A673 (cell line): Measurements from ENCODE around the gene PCDHGA4.

Experiments
- CTCF ChIP-seq: fragments of 300-800, 200-600 bp; sonication (generic); conservative IDR thresholded peaks from 2 replicates; pipeline ENCODE4 v1.5.1; 2017; ENCODE audit warnings: low read depth, mild to moderate bottlenecking, antibody characterized with exemption, low read length, moderate library complexity, mixed read lengths
- EZH2 ChIP-seq: fragments of 200-600 bp; sonication (generic); IDR thresholded peaks from 2 replicates; pipeline ENCODE4 v1.6.1; 2017; ENCODE audit warnings: borderline replicate concordance, low read depth, mild to moderate bottlenecking, mixed read lengths, antibody characterized with exemption, low read length; ENCODE audit not compliant: poor library complexity, severe bottlenecking

- TF ChIP-seq CTCF = peak; percentile 76
- TF ChIP-seq EZH2 = no peak
These were observed 4.8 kb upstream of the PCDHGA4 start, which contains the start of gene PCDHGB1 for GRCh38 chr5:141349917-141350619.
